Suprapubic skin (tissue), 3 donors: Measurements from ENCODE around the gene WDR5.

ENCODE experiments used
- EP300 ChIP-seq: sonication (generic); formaldehyde crosslinking; IDR thresholded peaks from one replicate; pipeline ENCODE4 v1.6.1; 2017; ENCODE audit warnings: antibody characterized with exemption
- POLR2A ChIP-seq, 2 donors: fragments of 450-650 bp; IDR thresholded peaks; one replicate each; pipeline ENCODE4 v1.6.1; 2017; ENCODE audit warnings: antibody characterized with exemption in 2 of 2, mild to moderate bottlenecking in 2 of 2, moderate library complexity in 2 of 2
- TF ChIP-seq, protein P1 (sequence below), 2 donors: fragments of 200-600 bp in 1 of 2; fragments of 450-650 bp in 1 of 2; sonication (generic) in 1 of 2; IDR thresholded peaks; one replicate each; pipeline ENCODE4 v1.5.1; 2016 to 2019; ENCODE audit warnings: antibody characterized with exemption in 2 of 2, mild to moderate bottlenecking in 1 of 2, moderate library complexity in 1 of 2

DNA sequence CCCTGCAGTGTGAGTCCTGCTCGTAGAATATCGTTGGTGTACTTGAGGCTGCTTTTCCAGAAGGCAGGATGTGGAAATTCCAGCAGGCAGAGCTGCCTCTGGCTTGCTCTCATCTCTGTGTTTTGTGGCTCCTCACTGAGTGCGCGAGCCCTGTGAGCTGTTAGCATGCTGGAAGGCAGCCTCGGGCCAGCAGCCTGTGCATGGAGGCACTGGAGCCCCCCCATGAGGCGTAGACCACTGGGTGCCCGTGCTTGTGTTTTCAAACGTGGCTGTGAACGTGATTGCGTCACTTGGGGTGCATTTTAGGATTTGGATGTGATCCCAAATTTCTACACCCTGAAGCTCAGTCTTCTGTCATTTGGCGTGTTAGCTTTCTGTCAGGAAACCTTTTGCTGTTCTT lies 3.2 kb downstream of the WDR5 start:
- TF ChIP-seq, protein P1, sequence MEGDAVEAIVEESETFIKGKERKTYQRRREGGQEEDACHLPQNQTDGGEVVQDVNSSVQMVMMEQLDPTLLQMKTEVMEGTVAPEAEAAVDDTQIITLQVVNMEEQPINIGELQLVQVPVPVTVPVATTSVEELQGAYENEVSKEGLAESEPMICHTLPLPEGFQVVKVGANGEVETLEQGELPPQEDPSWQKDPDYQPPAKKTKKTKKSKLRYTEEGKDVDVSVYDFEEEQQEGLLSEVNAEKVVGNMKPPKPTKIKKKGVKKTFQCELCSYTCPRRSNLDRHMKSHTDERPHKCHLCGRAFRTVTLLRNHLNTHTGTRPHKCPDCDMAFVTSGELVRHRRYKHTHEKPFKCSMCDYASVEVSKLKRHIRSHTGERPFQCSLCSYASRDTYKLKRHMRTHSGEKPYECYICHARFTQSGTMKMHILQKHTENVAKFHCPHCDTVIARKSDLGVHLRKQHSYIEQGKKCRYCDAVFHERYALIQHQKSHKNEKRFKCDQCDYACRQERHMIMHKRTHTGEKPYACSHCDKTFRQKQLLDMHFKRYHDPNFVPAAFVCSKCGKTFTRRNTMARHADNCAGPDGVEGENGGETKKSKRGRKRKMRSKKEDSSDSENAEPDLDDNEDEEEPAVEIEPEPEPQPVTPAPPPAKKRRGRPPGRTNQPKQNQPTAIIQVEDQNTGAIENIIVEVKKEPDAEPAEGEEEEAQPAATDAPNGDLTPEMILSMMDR (IDR thresholded peaks at IDR 0.05): no peak
- TF ChIP-seq POLR2A (IDR thresholded peaks at IDR 0.05) (no peak), EP300 (no peak)
